ENCODE data around the gene SLC35D2.

Gene SLC35D2

GRCh38 chr9:96304230-96304629 is 79.3 kb downstream of the SLC35D2 start:
- no peak for DNase-seq

GRCh38 chr9:96302021-96302420 is 81.5 kb downstream of the SLC35D2 start, which contains the start of gene HSD17B3:
Gene HSD17B3, minus strand, starts transcription at chr9:96302176. Its CDS starts 72 bp downstream, at chr9:96302104.
- no peak for DNase-seq

GRCh38 chr9:96299823-96300222 is 83.7 kb downstream of the SLC35D2 start:
- DNase-seq = no peak

- DNase-seq = peak; percentile 17
Observed at GRCh38 chr9:96294159-96294545, 89.4 kb downstream of the SLC35D2 start.

- peak; percentile 92 for DNase-seq
Observed at GRCh38 chr9:96293498-96294158, 89.9 kb downstream of the SLC35D2 start.

- no peak for DNase-seq
Observed at GRCh38 chr9:96289392-96289791, 94.1 kb downstream of the SLC35D2 start.

- no peak for DNase-seq
Observed at GRCh38 chr9:96281641-96282040, 101.9 kb downstream of the SLC35D2 start.

- DNase-seq = peak; percentile 41
Observed at GRCh38 chr9:96279932-96280331, 103.6 kb downstream of the SLC35D2 start.

GRCh38 chr9:96274939-96275338 is 108.6 kb downstream of the SLC35D2 start:
- no peak for DNase-seq
